ENCODE data around the gene ARHGAP26.

Gene ARHGAP26

GRCh38 chr5:143061161-143061945, 291.2 kb downstream of the ARHGAP26 start:
- Histone ChIP-seq H3K27me3 (ENCODE audit: control insufficient read depth, insufficient read depth, low read length) (no peaks in the 10 kb centered on the region), H3K36me3 (ENCODE audit: control insufficient read depth, insufficient read depth, low read length) (peaks cover 13% of the 10 kb centered on the region; the same call in 1 of the 2 replicates), H3K4me1 (ENCODE audit: control insufficient read depth, insufficient read depth, low read length) (peaks cover 3% of the 10 kb centered on the region; the same call in 1 of the 2 replicates), H3K9me3 (ENCODE audit: control insufficient read depth, insufficient read depth, low read length) (no peaks in the 10 kb centered on the region), H3K27ac (ENCODE audit: low read depth, low read length) (no peak overlapping the region), H3K4me3 (ENCODE audit: low read depth, low read length) (no peak overlapping the region), H3K9ac (ENCODE audit: low read depth, low read length) (no peak overlapping the region)

- peaks cover 13% of the 10 kb centered on the region; the same call in 1 of the 2 replicates for H3K36me3 ChIP-seq (ENCODE audit: control insufficient read depth, insufficient read depth, low read length)
- H3K4me1 ChIP-seq (ENCODE audit: control insufficient read depth, insufficient read depth, low read length): peaks cover 7% of the 10 kb centered on the region
- no peaks in the 10 kb centered on the region for H3K27me3 ChIP-seq (ENCODE audit: control insufficient read depth, insufficient read depth, low read length)
- no peak overlapping the region for H3K27ac ChIP-seq (ENCODE audit: low read depth, low read length)
- no peak overlapping the region for H3K9ac ChIP-seq (ENCODE audit: low read depth, low read length)
- H3K4me3 ChIP-seq (ENCODE audit: low read depth, low read length): no peak overlapping the region
- H3K9me3 ChIP-seq (ENCODE audit: control insufficient read depth, insufficient read depth, low read length): no peaks in the 10 kb centered on the region
Observed at GRCh38 chr5:143062379-143062778, 292.2 kb downstream of the ARHGAP26 start.

GRCh38 chr5:143063175-143063970, 293.2 kb downstream of the ARHGAP26 start:
- Histone ChIP-seq H3K9me3 (ENCODE audit: control insufficient read depth, insufficient read depth, low read length) (no peaks in the 10 kb centered on the region), H3K36me3 (ENCODE audit: control insufficient read depth, insufficient read depth, low read length) (peaks cover 3% of the 10 kb centered on the region; the same call in 1 of the 2 replicates), H3K27me3 (ENCODE audit: control insufficient read depth, insufficient read depth, low read length) (no peaks in the 10 kb centered on the region), H3K4me1 (ENCODE audit: control insufficient read depth, insufficient read depth, low read length) (peaks cover 7% of the 10 kb centered on the region), H3K9ac (ENCODE audit: low read depth, low read length) (no peak overlapping the region), H3K4me3 (ENCODE audit: low read depth, low read length) (no peak overlapping the region), H3K27ac (ENCODE audit: low read depth, low read length) (no peak overlapping the region)

GRCh38 chr5:143064218-143064641, 294.1 kb downstream of the ARHGAP26 start:
- Histone ChIP-seq H3K27me3 (ENCODE audit: control insufficient read depth, insufficient read depth, low read length) (no peaks in the 10 kb centered on the region), H3K4me1 (ENCODE audit: control insufficient read depth, insufficient read depth, low read length) (peaks cover 7% of the 10 kb centered on the region), H3K4me3 (ENCODE audit: low read depth, low read length) (no peak overlapping the region), H3K9me3 (ENCODE audit: control insufficient read depth, insufficient read depth, low read length) (no peaks in the 10 kb centered on the region), H3K27ac (ENCODE audit: low read depth, low read length) (no peak overlapping the region), H3K36me3 (ENCODE audit: control insufficient read depth, insufficient read depth, low read length) (no peaks in the 10 kb centered on the region), H3K9ac (ENCODE audit: low read depth, low read length) (no peak overlapping the region)

- no peak overlapping the region for H3K9ac ChIP-seq (ENCODE audit: low read depth, low read length)
- no peaks in the 10 kb centered on the region for H3K9me3 ChIP-seq (ENCODE audit: control insufficient read depth, insufficient read depth, low read length)
- H3K27ac ChIP-seq (ENCODE audit: low read depth, low read length): no peak overlapping the region
- no peaks in the 10 kb centered on the region for H3K27me3 ChIP-seq (ENCODE audit: control insufficient read depth, insufficient read depth, low read length)
- peaks cover 7% of the 10 kb centered on the region for H3K4me1 ChIP-seq (ENCODE audit: control insufficient read depth, insufficient read depth, low read length)
- no peak overlapping the region for H3K4me3 ChIP-seq (ENCODE audit: low read depth, low read length)
- no peaks in the 10 kb centered on the region for H3K36me3 ChIP-seq (ENCODE audit: control insufficient read depth, insufficient read depth, low read length)
Observed at GRCh38 chr5:143064676-143065075, 294.5 kb downstream of the ARHGAP26 start.

GRCh38 chr5:143065185-143065965, 295.2 kb downstream of the ARHGAP26 start:
- no peak overlapping the region for H3K4me3 ChIP-seq (ENCODE audit: low read depth, low read length)
- peaks cover 7% of the 10 kb centered on the region for H3K4me1 ChIP-seq (ENCODE audit: control insufficient read depth, insufficient read depth, low read length)
- no peak overlapping the region for H3K9ac ChIP-seq (ENCODE audit: low read depth, low read length)
- no peaks in the 10 kb centered on the region for H3K9me3 ChIP-seq (ENCODE audit: control insufficient read depth, insufficient read depth, low read length)
- H3K27me3 ChIP-seq (ENCODE audit: control insufficient read depth, insufficient read depth, low read length): no peaks in the 10 kb centered on the region
- no peaks in the 10 kb centered on the region for H3K36me3 ChIP-seq (ENCODE audit: control insufficient read depth, insufficient read depth, low read length)
- H3K27ac ChIP-seq (ENCODE audit: low read depth, low read length): no peak overlapping the region

- no peak overlapping the region for H3K9ac ChIP-seq (ENCODE audit: low read depth, low read length)
- H3K9me3 ChIP-seq (ENCODE audit: control insufficient read depth, insufficient read depth, low read length): 0 out of 2 replicates have a peak, but pooled peaks cover 3% of the 10 kb centered on the region
- no peak overlapping the region for H3K27ac ChIP-seq (ENCODE audit: low read depth, low read length)
- H3K4me1 ChIP-seq (ENCODE audit: control insufficient read depth, insufficient read depth, low read length): peaks cover 7% of the 10 kb centered on the region
- no peaks in the 10 kb centered on the region for H3K27me3 ChIP-seq (ENCODE audit: control insufficient read depth, insufficient read depth, low read length)
- H3K36me3 ChIP-seq (ENCODE audit: control insufficient read depth, insufficient read depth, low read length): no peaks in the 10 kb centered on the region
- no peak overlapping the region for H3K4me3 ChIP-seq (ENCODE audit: low read depth, low read length)
Observed at GRCh38 chr5:143065996-143066522, 295.9 kb downstream of the ARHGAP26 start.

GRCh38 chr5:143066556-143067281, 296.5 kb downstream of the ARHGAP26 start:
- Histone ChIP-seq H3K36me3 (ENCODE audit: control insufficient read depth, insufficient read depth, low read length) (no peaks in the 10 kb centered on the region), H3K27me3 (ENCODE audit: control insufficient read depth, insufficient read depth, low read length) (no peaks in the 10 kb centered on the region), H3K4me1 (ENCODE audit: control insufficient read depth, insufficient read depth, low read length) (peaks cover 7% of the 10 kb centered on the region), H3K9ac (ENCODE audit: low read depth, low read length) (no peak overlapping the region), H3K4me3 (ENCODE audit: low read depth, low read length) (no peak overlapping the region), H3K27ac (ENCODE audit: low read depth, low read length) (no peak overlapping the region), H3K9me3 (ENCODE audit: control insufficient read depth, insufficient read depth, low read length) (0 out of 2 replicates have a peak, but pooled peaks cover 4% of the 10 kb centered on the region)

GRCh38 chr5:143068712-143069111, 298.5 kb downstream of the ARHGAP26 start:
- Histone ChIP-seq H3K27me3 (ENCODE audit: control insufficient read depth, insufficient read depth, low read length) (no peaks in the 10 kb centered on the region), H3K4me1 (ENCODE audit: control insufficient read depth, insufficient read depth, low read length) (peaks cover 6% of the 10 kb centered on the region), H3K27ac (ENCODE audit: low read depth, low read length) (no peak overlapping the region), H3K36me3 (ENCODE audit: control insufficient read depth, insufficient read depth, low read length) (no peaks in the 10 kb centered on the region), H3K9me3 (ENCODE audit: control insufficient read depth, insufficient read depth, low read length) (0 out of 2 replicates have a peak, but pooled peaks cover 4% of the 10 kb centered on the region), H3K9ac (ENCODE audit: low read depth, low read length) (no peak overlapping the region), H3K4me3 (ENCODE audit: low read depth, low read length) (no peak overlapping the region)

- no peak overlapping the region for H3K4me3 ChIP-seq (ENCODE audit: low read depth, low read length)
- no peak overlapping the region for H3K27ac ChIP-seq (ENCODE audit: low read depth, low read length)
- no peaks in the 10 kb centered on the region for H3K36me3 ChIP-seq (ENCODE audit: control insufficient read depth, insufficient read depth, low read length)
- peaks cover 3% of the 10 kb centered on the region for H3K4me1 ChIP-seq (ENCODE audit: control insufficient read depth, insufficient read depth, low read length)
- H3K9me3 ChIP-seq (ENCODE audit: control insufficient read depth, insufficient read depth, low read length): 0 out of 2 replicates have a peak, but pooled peaks cover 4% of the 10 kb centered on the region
- no peak overlapping the region for H3K9ac ChIP-seq (ENCODE audit: low read depth, low read length)
- H3K27me3 ChIP-seq (ENCODE audit: control insufficient read depth, insufficient read depth, low read length): no peaks in the 10 kb centered on the region
Observed at GRCh38 chr5:143071927-143072326, 301.8 kb downstream of the ARHGAP26 start.
